GM10266 (cell line): ENCODE results near the gene ARHGAP21.
"Not testable (repeated sequence)": the region's sequence is repeated elsewhere in the genome, so short reads cannot be mapped to it uniquely, and the experiment has no call there.

Experiments used
- DNase-seq: peaks from one replicate; pipeline ENCODE4 v3.0.0; 2012; ENCODE audit errors: extremely low spot score
- CTCF ChIP-seq: IDR thresholded peaks from 2 replicates; pipeline ENCODE4 v1.5.1; 2012; ENCODE audit warnings: mild to moderate bottlenecking, low read depth; ENCODE audit not compliant: control insufficient read depth, insufficient read depth; ENCODE audit errors: missing control alignments

The ARHGAP21 gene

GRCh38 chr10:24625778-24626177 is 97.9 kb downstream of the ARHGAP21 start:
- TF ChIP-seq CTCF: no peak
- no peak for DNase-seq

- no peak for TF ChIP-seq CTCF
Observed at GRCh38 chr10:24623383-24623782, 100.3 kb downstream of the ARHGAP21 start.

DNA sequence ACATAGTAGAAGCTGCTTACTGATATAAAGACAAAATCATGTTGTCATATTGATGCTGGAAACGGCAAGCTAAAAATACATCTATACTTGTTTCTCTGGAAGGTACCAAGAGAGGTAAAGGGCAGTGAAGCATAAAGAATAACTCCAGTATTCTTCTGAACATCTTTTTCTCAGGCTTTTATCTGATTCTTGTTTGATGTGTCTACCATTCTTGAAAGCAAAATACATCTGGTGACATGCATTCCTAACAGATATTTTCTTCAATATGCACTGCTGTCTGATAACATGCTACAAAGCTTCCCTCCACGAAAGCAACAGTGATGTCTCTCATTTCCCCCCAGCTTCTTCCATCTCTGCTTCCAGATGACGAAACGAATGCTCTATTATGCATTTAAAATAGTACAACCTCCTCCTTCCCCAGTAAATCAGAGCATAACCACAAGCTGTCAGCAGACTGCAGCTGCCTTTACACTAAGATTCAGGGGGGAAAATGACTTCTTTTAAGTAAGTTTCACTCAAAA is 100.8 kb downstream of the ARHGAP21 start:
- no peak for DNase-seq
- no peak for TF ChIP-seq CTCF

More at GRCh38 chr10:24623383-24623782, 100.3 kb downstream of the ARHGAP21 start:
- no peak for DNase-seq

DNA sequence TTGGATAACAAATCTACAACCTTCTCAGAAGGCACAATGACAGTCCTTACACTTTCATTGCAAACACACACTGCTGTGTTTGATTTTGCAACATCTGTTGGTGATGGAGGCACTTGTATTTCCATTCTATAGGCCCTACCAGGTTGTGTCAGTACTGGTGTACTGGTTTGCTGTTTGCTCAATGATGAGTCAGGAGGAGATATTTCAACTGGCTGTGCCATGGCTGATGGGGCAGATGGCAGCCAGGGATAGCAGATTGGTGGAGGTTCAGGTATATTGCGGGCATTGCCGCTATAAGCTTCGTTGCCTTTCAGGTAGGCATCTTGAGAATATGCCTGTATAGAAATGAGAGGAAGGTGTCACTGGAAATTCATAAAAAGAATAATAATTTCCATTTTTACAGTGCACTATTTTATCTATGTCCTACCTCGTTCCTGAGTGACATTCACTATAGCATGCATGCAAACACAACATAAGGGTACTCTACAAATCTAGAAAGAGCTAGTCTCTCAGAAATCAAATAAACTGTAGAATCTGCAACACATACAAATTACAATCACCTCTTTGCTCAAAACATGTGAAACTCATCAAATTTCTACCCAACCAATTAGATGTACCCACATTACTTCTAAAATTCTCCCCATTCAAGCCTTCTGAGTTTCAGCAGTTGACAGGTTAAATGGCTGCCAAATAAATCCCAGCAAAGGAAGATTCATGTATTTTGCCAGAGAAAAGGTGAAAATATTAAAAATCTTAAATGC is 102.5 kb downstream of the ARHGAP21 start:
- DNase-seq: not testable (repeated sequence)

GRCh38 chr10:24619994-24620310 is 103.7 kb downstream of the ARHGAP21 start:
- not testable (repeated sequence) for DNase-seq

GRCh38 chr10:24619291-24619993 is 104.2 kb downstream of the ARHGAP21 start:
- DNase-seq: not testable (repeated sequence)

- DNase-seq: no peak
- no peak for TF ChIP-seq CTCF
Observed at GRCh38 chr10:24618401-24618800, 105.3 kb downstream of the ARHGAP21 start.

DNA sequence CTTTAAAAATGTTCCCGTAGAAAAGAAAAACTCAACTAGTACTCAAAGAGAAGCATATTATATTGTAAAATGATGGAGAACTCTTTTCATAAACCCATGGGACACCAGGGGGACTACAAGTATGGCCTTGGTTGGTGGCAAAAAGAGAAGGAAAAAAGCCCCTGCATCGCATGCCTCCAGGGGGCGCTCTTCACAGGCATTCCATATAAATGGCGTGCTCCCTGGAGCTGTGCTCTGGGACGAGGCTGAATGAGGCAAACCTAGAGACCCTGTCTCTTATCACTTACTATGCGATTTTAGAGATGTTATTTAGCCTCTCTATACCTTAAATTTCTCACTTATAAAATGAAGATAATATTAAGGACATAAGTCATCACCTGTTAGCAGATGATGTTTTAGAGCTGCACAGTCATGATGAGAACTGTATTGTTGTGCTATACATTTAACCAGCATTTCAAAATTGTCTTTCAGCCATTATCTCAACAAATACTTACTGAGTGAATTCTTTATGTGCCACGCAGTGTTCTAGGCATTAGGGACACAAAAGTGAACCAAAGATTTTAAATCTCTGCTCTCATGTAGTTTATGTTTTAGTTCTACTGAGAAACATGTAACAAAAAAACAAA is 105.8 kb downstream of the ARHGAP21 start:
- peak; percentile 15 for DNase-seq
- TF ChIP-seq CTCF: peak; percentile 72

DNA sequence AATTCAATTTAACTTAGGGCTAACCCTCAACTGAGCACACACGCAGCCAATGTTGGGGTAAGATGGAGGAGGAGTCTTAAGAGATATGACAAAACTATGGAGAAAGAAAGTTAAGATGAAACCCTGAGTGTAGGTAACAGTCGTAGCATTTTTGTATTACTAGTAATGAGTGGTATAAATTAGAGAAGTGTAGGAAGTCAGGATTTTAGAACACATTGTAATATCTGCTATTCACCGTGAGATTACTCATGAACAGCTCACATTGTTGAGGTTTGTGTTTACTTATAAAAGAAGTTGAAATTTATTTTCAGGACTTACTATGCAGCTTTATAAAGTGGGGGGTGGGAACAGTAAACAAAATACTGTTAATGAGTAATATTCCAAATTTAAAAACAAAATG is 107.2 kb downstream of the ARHGAP21 start:
- TF ChIP-seq CTCF: no peak
- no peak for DNase-seq
